ENCODE results near the gene CGNL1.

The CGNL1 gene

DNA sequence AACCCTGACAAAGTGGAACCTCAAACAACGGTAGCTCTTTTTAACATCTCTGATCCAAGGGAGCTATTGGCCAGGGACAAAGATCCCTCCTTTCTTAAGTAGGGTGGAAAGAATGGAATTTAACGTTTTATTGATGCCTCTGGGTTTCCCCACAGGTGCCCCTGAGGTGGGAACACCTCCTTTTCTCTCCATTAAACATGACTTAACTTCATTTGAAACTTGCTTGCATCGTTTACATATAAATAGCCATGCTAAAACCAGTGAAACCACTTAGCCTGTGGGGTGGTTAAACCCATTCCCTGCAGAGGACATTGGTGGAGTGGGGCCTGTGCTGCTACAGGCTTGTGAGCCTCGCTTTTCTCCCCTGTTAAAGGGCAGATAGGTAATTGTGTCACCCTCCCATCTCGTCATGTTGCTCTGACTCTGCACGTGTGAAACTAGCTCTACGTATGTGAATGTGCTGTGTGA is 9.7 kb downstream of the CGNL1 start:
- H3K4me3 ChIP-seq: no peak overlapping the region
- H3K4me1 ChIP-seq: peaks cover 51% of the 10 kb centered on the region
- DNase-seq (ENCODE audit: low spot score in 2 of 2): peak; percentile 63 to 81
- H3K9me3 ChIP-seq: no peaks in the 10 kb centered on the region
- in situ Hi-C loops (cut with MboI; ENCODE audit: low sequenced_read_pairs): no loop called here
- no peaks in the 10 kb centered on the region for H3K36me3 ChIP-seq (replicated peaks)
- H3K27me3 ChIP-seq (ENCODE audit: low read depth): no peaks in the 10 kb centered on the region

DNA sequence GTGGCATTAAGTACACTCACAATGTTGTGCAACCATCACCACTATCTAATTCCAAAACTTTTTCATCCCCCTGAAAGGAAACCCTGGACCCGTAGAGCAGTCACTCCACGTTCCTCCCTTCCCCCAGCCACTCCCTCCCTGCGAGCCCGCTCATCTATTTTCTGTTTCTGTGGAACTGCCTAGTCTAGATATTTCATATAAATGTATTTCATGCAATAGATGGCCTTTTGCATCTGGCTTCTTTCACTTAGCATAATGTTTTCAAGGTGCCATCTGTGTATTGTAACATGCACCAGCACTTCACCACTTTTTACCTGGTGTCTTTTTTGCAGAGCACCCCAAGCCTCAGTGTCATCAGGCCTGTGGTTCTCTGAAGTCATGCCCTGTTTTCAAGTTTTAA is 10.7 kb downstream of the CGNL1 start:
- Histone ChIP-seq H3K4me3 (no peak overlapping the region), H3K9me3 (no peaks in the 10 kb centered on the region), H3K27me3 (ENCODE audit: low read depth) (no peaks in the 10 kb centered on the region), H3K4me1 (peaks cover 49% of the 10 kb centered on the region), H3K36me3 (replicated peaks) (no peaks in the 10 kb centered on the region)
- in situ Hi-C loops (cut with MboI; ENCODE audit: low sequenced_read_pairs): no loop called here
- no peak for DNase-seq (ENCODE audit: low spot score in 2 of 2)

- no peaks in the 10 kb centered on the region for H3K27me3 ChIP-seq (ENCODE audit: low read depth)
- no peaks in the 10 kb centered on the region for H3K9me3 ChIP-seq
- no peak overlapping the region for H3K4me3 ChIP-seq
- H3K36me3 ChIP-seq (replicated peaks): no peaks in the 10 kb centered on the region
- peaks cover 44% of the 10 kb centered on the region for H3K4me1 ChIP-seq
- in situ Hi-C loops (cut with MboI; ENCODE audit: low sequenced_read_pairs): no loop called here
- peak; percentile 72 to 80 for DNase-seq (ENCODE audit: low spot score in 2 of 2)
These were observed 11.3 kb downstream of the CGNL1 start for GRCh38 chr15:57387564-57388076.

GRCh38 chr15:57388464-57388863 is 12.2 kb downstream of the CGNL1 start:
- H3K9me3 ChIP-seq: no peaks in the 10 kb centered on the region
- no peak for DNase-seq (ENCODE audit: low spot score in 2 of 2)
- H3K4me3 ChIP-seq: no peak overlapping the region
- no peaks in the 10 kb centered on the region for H3K36me3 ChIP-seq (replicated peaks)
- H3K27me3 ChIP-seq (ENCODE audit: low read depth): no peaks in the 10 kb centered on the region
- peaks cover 45% of the 10 kb centered on the region for H3K4me1 ChIP-seq
- in situ Hi-C loops (cut with MboI; ENCODE audit: low sequenced_read_pairs): no loop called here

DNA sequence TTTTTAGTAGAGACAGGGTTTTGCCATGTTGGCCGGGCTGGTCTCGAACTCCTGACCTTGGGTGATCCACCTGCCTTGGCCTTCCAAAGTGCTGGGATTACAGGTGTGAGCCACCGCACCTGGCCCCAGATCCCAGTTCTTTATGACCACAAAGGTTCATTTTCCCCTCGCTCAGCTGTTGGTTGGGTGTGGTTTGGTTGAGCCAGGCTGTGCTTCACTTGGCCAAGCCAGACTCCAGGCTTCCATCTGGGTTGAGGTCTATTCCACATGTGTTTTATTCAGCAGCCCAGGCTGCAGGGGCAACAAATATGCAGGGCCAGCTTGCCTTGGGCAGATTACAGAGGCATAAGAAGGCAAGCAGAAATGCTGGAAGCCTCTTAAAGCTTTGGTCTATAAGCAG is 13.7 kb downstream of the CGNL1 start:
- no peaks in the 10 kb centered on the region for H3K36me3 ChIP-seq (replicated peaks)
- H3K27me3 ChIP-seq (ENCODE audit: low read depth): no peaks in the 10 kb centered on the region
- in situ Hi-C loops (cut with MboI; ENCODE audit: low sequenced_read_pairs): no loop called here
- no peak overlapping the region for H3K4me3 ChIP-seq
- peaks cover 47% of the 10 kb centered on the region for H3K4me1 ChIP-seq
- no peak for DNase-seq (ENCODE audit: low spot score in 2 of 2)
- H3K9me3 ChIP-seq: no peaks in the 10 kb centered on the region

DNA sequence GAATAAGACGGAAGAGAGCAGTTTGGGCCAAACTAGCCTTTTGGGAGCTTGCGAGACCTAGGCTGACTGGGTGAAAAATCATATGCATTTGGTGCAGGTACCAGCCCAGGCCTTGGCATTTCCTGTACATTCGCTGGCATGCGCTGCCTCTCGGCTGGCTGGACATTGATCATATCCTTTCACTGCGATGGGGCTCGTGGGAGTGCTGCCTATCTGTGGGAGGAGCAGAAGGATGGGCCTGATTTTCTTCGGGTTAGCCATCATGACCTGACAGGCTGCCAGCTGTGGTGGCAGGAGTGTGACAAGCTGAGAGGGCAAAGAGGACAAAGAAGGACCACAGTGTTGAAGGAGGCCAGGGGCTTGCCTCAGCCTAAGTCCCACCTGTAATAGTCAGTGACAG is 14.3 kb downstream of the CGNL1 start:
- H3K27me3 ChIP-seq (ENCODE audit: low read depth): no peaks in the 10 kb centered on the region
- in situ Hi-C loops (cut with MboI; ENCODE audit: low sequenced_read_pairs): no loop called here
- H3K4me3 ChIP-seq: no peak overlapping the region
- DNase-seq (ENCODE audit: low spot score in 2 of 2): no peak
- no peaks in the 10 kb centered on the region for H3K9me3 ChIP-seq
- H3K36me3 ChIP-seq (replicated peaks): no peaks in the 10 kb centered on the region
- peaks cover 43% of the 10 kb centered on the region for H3K4me1 ChIP-seq

DNA sequence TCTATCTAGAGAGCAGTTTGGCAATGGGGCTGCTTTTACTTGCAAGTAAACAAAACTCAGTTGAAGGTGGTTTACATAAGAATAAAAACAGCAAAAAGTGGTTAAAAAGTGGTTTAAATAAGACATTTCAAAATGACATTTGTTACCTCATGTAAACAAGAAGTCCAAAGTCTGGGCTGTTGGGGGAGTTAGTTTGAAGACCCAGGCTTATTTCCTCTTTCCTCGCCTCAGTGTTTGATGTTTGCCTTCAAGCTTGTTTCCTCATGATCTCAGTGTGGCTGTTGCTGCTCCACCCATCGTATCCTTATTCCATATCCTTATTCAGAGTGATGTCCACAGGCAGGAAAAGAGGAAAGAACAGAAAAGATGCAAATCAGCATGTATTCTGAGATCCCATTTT is 15.2 kb downstream of the CGNL1 start:
- no peak overlapping the region for H3K4me3 ChIP-seq
- H3K27me3 ChIP-seq (ENCODE audit: low read depth): no peaks in the 10 kb centered on the region
- no peaks in the 10 kb centered on the region for H3K36me3 ChIP-seq (replicated peaks)
- no peaks in the 10 kb centered on the region for H3K9me3 ChIP-seq
- in situ Hi-C loops (cut with MboI; ENCODE audit: low sequenced_read_pairs): no loop called here
- peaks cover 33% of the 10 kb centered on the region for H3K4me1 ChIP-seq
- no peak for DNase-seq (ENCODE audit: low spot score in 2 of 2)

DNA sequence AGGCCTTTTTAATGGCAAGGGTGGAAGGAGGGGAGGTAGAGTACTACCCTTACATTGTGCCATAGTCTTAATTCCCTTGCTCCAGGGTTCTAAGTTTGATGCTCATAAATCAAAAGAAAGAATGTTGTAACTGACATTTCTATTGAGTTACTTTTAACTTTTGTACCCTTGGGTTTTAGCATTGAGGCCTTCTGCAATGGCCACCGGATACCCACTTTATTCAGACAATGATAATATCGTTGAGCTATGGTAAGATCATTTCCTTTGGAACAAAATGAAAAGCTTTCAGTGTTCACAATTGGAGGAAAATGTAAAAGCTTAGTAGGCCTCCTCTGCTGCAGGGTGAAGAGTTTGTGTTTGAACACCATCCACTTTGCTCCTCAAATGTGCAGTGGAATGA is 16.8 kb downstream of the CGNL1 start:
- in situ Hi-C loops (cut with MboI; ENCODE audit: low sequenced_read_pairs): no loop called here
- H3K4me3 ChIP-seq: no peak overlapping the region

DNA sequence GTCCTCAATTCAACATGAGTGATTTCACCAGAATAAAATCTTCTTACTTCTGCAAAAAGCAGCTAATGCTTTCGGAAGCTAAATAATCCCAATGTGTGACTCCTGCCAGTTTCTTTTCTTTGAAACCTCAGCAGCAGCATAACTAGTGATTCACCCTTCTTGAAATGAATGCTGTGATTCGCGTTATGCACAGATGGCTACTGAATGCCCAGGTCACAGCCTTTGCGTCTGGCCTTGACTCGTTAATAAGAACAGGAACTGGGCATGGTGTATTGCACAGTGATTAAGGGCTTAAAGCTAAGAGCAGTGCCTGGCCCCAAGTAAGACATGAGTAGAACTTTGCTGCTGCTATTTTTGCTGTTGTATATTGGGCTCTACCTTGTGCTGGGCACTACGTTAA is 19.0 kb downstream of the CGNL1 start:
- in situ Hi-C loops (cut with MboI; ENCODE audit: low sequenced_read_pairs): no loop called here
- Histone ChIP-seq H3K36me3 (replicated peaks) (no peaks in the 10 kb centered on the region), H3K9me3 (no peaks in the 10 kb centered on the region), H3K4me3 (no peak overlapping the region), H3K27me3 (ENCODE audit: low read depth) (no peaks in the 10 kb centered on the region), H3K4me1 (peaks cover 11% of the 10 kb centered on the region)
- no peak for DNase-seq (ENCODE audit: low spot score in 2 of 2)

More for the DNA sequence above, 16.8 kb downstream of the CGNL1 start:
- Histone ChIP-seq H3K9me3 (no peaks in the 10 kb centered on the region), H3K36me3 (replicated peaks) (no peaks in the 10 kb centered on the region), H3K4me1 (peaks cover 18% of the 10 kb centered on the region), H3K27me3 (ENCODE audit: low read depth) (no peaks in the 10 kb centered on the region)
- DNase-seq (ENCODE audit: low spot score in 2 of 2): peak in 1 of 2 experiments; percentile 27

GRCh38 chr15:57398336-57398735 is 22.0 kb downstream of the CGNL1 start:
- H3K27me3 ChIP-seq (ENCODE audit: low read depth): no peaks in the 10 kb centered on the region
- DNase-seq (ENCODE audit: low spot score in 2 of 2): no peak
- H3K36me3 ChIP-seq (replicated peaks): no peaks in the 10 kb centered on the region
- no peaks in the 10 kb centered on the region for H3K9me3 ChIP-seq
- no peak overlapping the region for H3K4me3 ChIP-seq
- peaks cover 3% of the 10 kb centered on the region for H3K4me1 ChIP-seq
- in situ Hi-C loops (cut with MboI; ENCODE audit: low sequenced_read_pairs): no loop called here

GRCh38 chr15:57401546-57401945 is 25.2 kb downstream of the CGNL1 start:
- DNase-seq (ENCODE audit: low spot score in 2 of 2): no peak
- Histone ChIP-seq H3K4me3 (no peak overlapping the region), H3K9me3 (no peaks in the 10 kb centered on the region), H3K36me3 (replicated peaks) (no peaks in the 10 kb centered on the region), H3K4me1 (no peaks in the 10 kb centered on the region), H3K27me3 (ENCODE audit: low read depth) (no peaks in the 10 kb centered on the region)
- in situ Hi-C loops (cut with MboI; ENCODE audit: low sequenced_read_pairs): no loop called here

GRCh38 chr15:57403017-57403416 is 26.7 kb downstream of the CGNL1 start:
- no peaks in the 10 kb centered on the region for H3K36me3 ChIP-seq (replicated peaks)
- no peak overlapping the region for H3K4me3 ChIP-seq
- no peaks in the 10 kb centered on the region for H3K27me3 ChIP-seq (ENCODE audit: low read depth)
- H3K9me3 ChIP-seq: no peaks in the 10 kb centered on the region
- no peak for DNase-seq (ENCODE audit: low spot score in 2 of 2)
- H3K4me1 ChIP-seq: no peaks in the 10 kb centered on the region
- in situ Hi-C loops (cut with MboI; ENCODE audit: low sequenced_read_pairs): no loop called here

DNA sequence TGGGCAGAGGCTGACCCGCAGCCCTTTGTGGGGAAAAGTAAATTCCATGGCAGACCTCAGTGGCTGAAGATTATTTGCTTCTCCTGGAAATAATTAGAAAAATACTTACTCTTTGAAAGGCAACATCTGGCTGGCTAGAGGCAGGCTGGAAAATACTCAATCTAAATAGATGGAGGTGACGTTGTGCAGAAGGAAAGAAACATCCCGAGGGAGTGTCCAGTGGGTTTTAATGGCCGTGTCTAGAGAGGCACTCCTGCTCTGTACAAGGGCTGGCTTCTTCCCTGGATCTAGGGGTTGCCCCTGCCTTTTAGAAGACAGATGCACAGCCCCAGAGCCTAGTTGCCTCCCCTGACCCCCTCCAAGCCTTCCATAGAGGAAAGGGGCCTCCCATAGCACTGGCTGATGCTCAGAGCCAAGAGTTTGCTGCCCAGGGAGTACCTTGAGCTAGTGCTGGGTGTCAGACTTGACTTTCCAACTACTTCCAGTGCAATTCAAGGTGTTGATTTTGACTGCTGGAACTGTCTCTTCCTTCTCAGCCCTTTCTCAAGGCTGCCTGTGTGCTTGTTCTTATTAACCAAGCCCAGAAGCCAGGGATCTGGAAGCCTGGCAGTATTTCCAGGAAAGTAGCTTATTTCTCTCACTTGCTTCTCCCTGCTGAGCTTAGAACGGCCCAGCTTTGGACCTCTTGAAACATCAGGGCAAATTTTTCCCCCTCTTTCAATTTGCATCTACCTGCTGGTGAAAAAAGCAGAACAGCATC is 27.4 kb downstream of the CGNL1 start:
- Histone ChIP-seq H3K9me3 (no peaks in the 10 kb centered on the region), H3K27me3 (ENCODE audit: low read depth) (no peaks in the 10 kb centered on the region), H3K4me3 (no peak overlapping the region), H3K36me3 (replicated peaks) (no peaks in the 10 kb centered on the region), H3K4me1 (no peaks in the 10 kb centered on the region)
- in situ Hi-C loops (cut with MboI; ENCODE audit: low sequenced_read_pairs): no loop called here
- DNase-seq (ENCODE audit: low spot score in 2 of 2): no peak

DNA sequence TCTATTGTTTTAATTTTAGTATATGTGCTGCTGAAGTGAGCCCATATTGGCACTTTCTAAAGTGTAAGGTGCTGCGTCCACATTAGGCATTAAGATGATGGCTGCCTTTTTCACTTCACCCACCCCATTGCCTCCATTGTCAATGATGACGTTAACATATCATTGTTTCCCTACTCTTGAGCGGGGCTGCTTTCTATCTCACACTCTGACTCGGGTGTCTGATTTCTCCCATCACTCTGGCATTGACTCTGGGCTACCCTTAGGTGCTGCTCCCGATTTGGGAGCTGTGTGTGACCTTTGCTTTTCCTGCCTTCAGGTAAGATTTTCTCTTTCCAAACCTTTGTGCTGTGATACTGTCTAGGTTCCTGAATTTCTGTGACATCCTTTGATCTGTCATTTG is 28.8 kb downstream of the CGNL1 start:
- Histone ChIP-seq H3K9me3 (no peaks in the 10 kb centered on the region), H3K27me3 (ENCODE audit: low read depth) (no peaks in the 10 kb centered on the region), H3K4me3 (no peak overlapping the region), H3K36me3 (replicated peaks) (no peaks in the 10 kb centered on the region), H3K4me1 (no peaks in the 10 kb centered on the region)
- in situ Hi-C loops (cut with MboI; ENCODE audit: low sequenced_read_pairs): no loop called here
- DNase-seq (ENCODE audit: low spot score in 2 of 2): no peak
